Endothelial cell (in vitro differentiated cells): ENCODE measurements around the gene NAPB. TPM values are rescaled to one million over a fixed set of nuclear protein-coding genes. Genes with fewer than 3 reads are reported as not detected.

ENCODE experiments used
- DNase-seq: peaks from one replicate; pipeline ENCODE4 v3.0.0; 2021; ENCODE audit warnings: low spot score
- H3K27ac Mint-ChIP-seq: one replicate; pipeline ENCODE4 v1.8.0; 2021; ENCODE audit warnings: mixed read lengths, inconsistent platforms; ENCODE audit not compliant: unreplicated experiment
- H3K27me3 Mint-ChIP-seq: one replicate; pipeline ENCODE4 v1.8.0; 2021; ENCODE audit warnings: mild to moderate bottlenecking, moderate library complexity, mixed read lengths, inconsistent platforms; ENCODE audit not compliant: unreplicated experiment
- H3K36me3 Mint-ChIP-seq: one replicate; pipeline ENCODE4 v1.8.0; 2021; ENCODE audit warnings: mild to moderate bottlenecking, low read depth, mixed read lengths, inconsistent platforms; ENCODE audit not compliant: unreplicated experiment
- H3K4me1 Mint-ChIP-seq: one replicate; pipeline ENCODE4 v1.8.0; 2021; ENCODE audit warnings: mild to moderate bottlenecking, mixed read lengths, inconsistent platforms; ENCODE audit not compliant: unreplicated experiment
- H3K4me3 Mint-ChIP-seq: one replicate; pipeline ENCODE4 v1.8.0; 2021; ENCODE audit warnings: mild to moderate bottlenecking, mixed read lengths, inconsistent platforms; ENCODE audit not compliant: unreplicated experiment
- H3K9me3 Mint-ChIP-seq: one replicate; pipeline ENCODE4 v1.8.0; 2021; ENCODE audit warnings: mixed read lengths, inconsistent platforms; ENCODE audit not compliant: unreplicated experiment
- total RNA-seq: library from RNA; stranded (reverse); fragmentation: NEBNext Ultra II Directional; extraction: Animal tissue kit (Norgen Biotek cat#: 25700); gene quantifications from one replicate; pipeline ENCODE4 v1.2.1, GENCODE V29; 2021; ENCODE audit not compliant: unreplicated experiment
- TF ChIP-seq, protein P1 (sequence below): fragments of 200-600 bp; sonication (generic); IDR thresholded peaks from one replicate; pipeline ENCODE4 v1.5.0; 2021; ENCODE audit warnings: antibody characterized with exemption; ENCODE audit not compliant: unreplicated experiment

Gene NAPB
- total RNA-seq, 1 donor from 2014 or later, result 9.6 TPM

DNA sequence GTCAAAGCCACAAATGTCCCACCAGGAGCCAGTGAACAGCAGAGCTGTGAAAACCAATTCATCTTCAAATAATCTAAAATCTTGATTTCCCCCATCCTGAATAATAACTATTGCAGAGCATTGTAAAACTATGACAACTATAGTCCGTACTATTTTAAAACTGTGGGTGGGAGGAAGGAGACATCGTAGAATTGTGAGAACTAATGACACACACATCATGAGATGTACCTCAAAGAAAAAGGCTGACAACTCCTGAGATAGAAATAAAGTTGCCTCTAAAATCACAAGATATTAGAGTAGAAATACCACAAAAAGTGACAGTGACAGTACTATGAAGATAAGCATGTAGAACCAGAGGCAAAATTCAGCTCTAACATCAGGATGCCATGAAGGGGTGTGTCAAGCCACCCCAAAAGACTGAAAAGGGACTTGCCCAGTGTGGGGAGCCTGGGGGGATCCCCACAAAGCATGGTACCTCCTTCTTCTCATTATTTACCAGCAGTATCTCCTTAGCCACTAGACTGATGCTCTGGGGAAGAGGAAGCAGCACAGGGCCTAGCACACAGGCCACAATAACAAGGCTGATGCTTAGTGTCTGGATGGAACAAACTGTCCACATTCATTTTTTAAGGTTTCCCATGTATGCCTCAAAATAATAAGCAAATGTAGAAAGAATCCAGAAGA is 13.4 kb downstream of the NAPB start:
- Mint-ChIP-seq H3K36me3 (no peaks in the 10 kb centered on the region), H3K9me3 (no peaks in the 10 kb centered on the region), H3K4me3 (no peak overlapping the region), H3K27me3 (no peaks in the 10 kb centered on the region), H3K27ac (no peak overlapping the region), H3K4me1 (no peaks in the 10 kb centered on the region)
- DNase-seq, result no peak
- TF ChIP-seq, protein P1, sequence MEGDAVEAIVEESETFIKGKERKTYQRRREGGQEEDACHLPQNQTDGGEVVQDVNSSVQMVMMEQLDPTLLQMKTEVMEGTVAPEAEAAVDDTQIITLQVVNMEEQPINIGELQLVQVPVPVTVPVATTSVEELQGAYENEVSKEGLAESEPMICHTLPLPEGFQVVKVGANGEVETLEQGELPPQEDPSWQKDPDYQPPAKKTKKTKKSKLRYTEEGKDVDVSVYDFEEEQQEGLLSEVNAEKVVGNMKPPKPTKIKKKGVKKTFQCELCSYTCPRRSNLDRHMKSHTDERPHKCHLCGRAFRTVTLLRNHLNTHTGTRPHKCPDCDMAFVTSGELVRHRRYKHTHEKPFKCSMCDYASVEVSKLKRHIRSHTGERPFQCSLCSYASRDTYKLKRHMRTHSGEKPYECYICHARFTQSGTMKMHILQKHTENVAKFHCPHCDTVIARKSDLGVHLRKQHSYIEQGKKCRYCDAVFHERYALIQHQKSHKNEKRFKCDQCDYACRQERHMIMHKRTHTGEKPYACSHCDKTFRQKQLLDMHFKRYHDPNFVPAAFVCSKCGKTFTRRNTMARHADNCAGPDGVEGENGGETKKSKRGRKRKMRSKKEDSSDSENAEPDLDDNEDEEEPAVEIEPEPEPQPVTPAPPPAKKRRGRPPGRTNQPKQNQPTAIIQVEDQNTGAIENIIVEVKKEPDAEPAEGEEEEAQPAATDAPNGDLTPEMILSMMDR, result no peak

DNA sequence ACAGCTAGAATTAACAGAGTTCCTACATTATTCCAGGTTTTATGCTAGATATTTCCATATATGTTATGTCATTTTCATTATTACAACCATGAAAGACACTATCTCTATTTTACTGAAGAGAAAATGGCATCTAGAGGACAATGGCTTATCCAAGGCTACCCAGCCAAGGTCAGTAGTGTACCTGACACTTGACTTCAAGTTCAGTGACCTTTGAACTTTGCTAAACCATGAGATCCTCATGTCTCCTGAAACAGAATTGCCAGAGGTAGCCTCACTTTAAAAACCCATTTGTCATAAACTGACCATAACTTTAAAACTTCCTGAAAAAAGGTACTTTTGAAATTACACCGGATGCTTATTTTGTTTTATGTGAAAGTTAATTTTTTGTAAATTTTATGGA is 14.4 kb downstream of the NAPB start:
- DNase-seq, result no peak
- Mint-ChIP-seq H3K36me3 (no peaks in the 10 kb centered on the region), H3K4me3 (no peak overlapping the region), H3K4me1 (no peaks in the 10 kb centered on the region), H3K9me3 (no peaks in the 10 kb centered on the region), H3K27ac (no peak overlapping the region), H3K27me3 (no peaks in the 10 kb centered on the region)
- TF ChIP-seq, protein P1, result no peak

DNA sequence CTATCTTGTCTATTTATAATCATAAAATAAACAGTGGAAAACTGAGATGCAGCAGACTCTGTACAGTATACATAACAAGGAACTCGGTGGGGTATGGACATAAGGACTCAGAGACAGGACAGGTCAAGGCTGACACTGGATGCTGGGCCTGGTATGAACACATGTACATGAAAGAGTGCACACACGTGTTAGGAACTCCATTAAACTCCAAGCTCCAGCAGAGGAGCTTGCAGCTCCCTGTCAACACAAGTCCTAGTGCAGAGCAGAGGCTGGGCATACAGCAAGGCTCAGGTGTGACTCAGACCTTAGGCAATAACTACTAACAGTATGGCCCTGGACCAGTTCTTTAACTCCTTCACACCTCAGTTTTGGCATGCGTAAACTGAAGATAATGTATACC is 17.1 kb downstream of the NAPB start:
- no peaks in the 10 kb centered on the region for H3K36me3 Mint-ChIP-seq
- DNase-seq, result no peak
- H3K27me3 Mint-ChIP-seq, result no peaks in the 10 kb centered on the region
- no peaks in the 10 kb centered on the region for H3K9me3 Mint-ChIP-seq
- H3K4me1 Mint-ChIP-seq, result no peaks in the 10 kb centered on the region
- no peak overlapping the region for H3K27ac Mint-ChIP-seq
- TF ChIP-seq, protein P1, result no peak
- no peak overlapping the region for H3K4me3 Mint-ChIP-seq

DNA sequence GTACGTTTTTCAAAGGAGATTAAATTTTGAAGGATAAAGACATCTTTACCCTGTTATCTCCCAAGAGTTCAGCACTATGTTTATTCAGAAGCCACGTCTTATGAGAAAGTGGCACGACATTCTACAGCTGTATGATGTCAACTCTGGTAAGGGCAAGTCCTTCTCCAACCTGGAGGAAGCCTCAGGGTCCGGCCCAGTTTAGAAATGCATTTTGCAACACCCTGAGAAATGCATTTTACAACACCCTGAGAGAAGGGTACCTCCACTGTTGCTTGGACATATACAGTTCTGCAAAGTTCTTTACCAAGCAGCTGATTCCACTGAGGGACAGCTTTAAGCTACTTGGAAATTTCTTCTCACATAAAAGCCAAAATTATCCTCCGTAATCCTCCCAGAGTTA is 17.5 kb downstream of the NAPB start:
- Mint-ChIP-seq H3K27me3 (no peaks in the 10 kb centered on the region), H3K36me3 (no peaks in the 10 kb centered on the region), H3K9me3 (no peaks in the 10 kb centered on the region), H3K4me3 (no peak overlapping the region), H3K27ac (no peak overlapping the region), H3K4me1 (no peaks in the 10 kb centered on the region)
- TF ChIP-seq, protein P1, result no peak
- no peak for DNase-seq

DNA sequence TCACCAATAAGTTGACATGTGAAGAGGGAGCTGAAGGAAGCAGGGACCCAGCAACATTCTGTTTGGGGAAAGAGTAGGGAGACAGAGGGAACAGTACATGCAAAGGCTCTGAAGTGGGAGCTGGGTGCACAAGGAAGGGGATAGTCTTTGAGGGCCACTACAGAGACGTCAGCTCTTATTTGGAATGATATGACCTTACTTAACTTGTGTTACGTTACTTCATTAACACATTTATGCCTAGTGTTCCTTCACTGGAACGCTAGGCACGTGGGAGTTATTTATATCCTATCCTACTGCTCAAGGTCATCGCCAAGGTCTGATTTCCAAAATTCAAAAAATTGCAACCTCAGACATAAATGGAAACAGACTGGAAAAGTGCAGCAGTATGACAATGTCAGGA is 20.2 kb downstream of the NAPB start:
- TF ChIP-seq, protein P1, result no peak
- Mint-ChIP-seq H3K4me1 (peaks cover 10% of the 10 kb centered on the region), H3K27me3 (no peaks in the 10 kb centered on the region), H3K4me3 (no peak overlapping the region), H3K9me3 (no peaks in the 10 kb centered on the region), H3K36me3 (no peaks in the 10 kb centered on the region), H3K27ac (no peak overlapping the region)
- DNase-seq, result no peak
